HepG2 (cell line): ENCODE results near the gene SLC22A7. TPM values are rescaled to one million over a fixed set of nuclear protein-coding genes. Genes with fewer than 3 reads are reported as not detected.

ENCODE experiments used
- ADNP ChIP-seq: sonication (generic); formaldehyde crosslinking; IDR thresholded peaks from 2 replicates; pipeline ENCODE4 v1.4.0; 2020; ENCODE audit warnings: missing genetic modification reagents
- ARID3A ChIP-seq: IDR thresholded peaks from 2 replicates; pipeline ENCODE4 v1.6.1; 2012; ENCODE audit warnings: low read depth, low read length, improper control_type of control experiment
- BHLHE40 ChIP-seq: IDR thresholded peaks from 2 replicates; pipeline ENCODE4 v1.6.1; 2011; ENCODE audit warnings: low read length, improper control_type of control experiment
- CTCF ChIP-seq: sonication (generic); formaldehyde crosslinking; IDR thresholded peaks from 2 replicates; pipeline ENCODE4 v1.5.0; 2020; ENCODE audit warnings: mild to moderate bottlenecking, missing genetic modification reagents, moderate library complexity
- EED ChIP-seq: sonication (generic); formaldehyde crosslinking; IDR thresholded peaks from 2 replicates; pipeline ENCODE4 v1.5.0; 2020; ENCODE audit warnings: mild to moderate bottlenecking, missing genetic modification reagents
- FOXA1 ChIP-seq, 2 experiments: fragments of 450-650 bp in 1 of 2; sonication (generic) in 1 of 2; formaldehyde crosslinking in 1 of 2; IDR thresholded peaks; 2 replicates each; pipeline versions ENCODE4 v1.4.0 to v1.6.1; 2016 to 2020; ENCODE audit warnings: missing genetic modification reagents in 1 of 2
- GFI1 ChIP-seq: sonication (generic); formaldehyde crosslinking; IDR thresholded peaks from 2 replicates; pipeline ENCODE4 v1.5.0; 2020; ENCODE audit warnings: missing genetic modification reagents, mild to moderate bottlenecking, borderline replicate concordance
- GRHL1 ChIP-seq: sonication (generic); formaldehyde crosslinking; conservative IDR thresholded peaks from 2 replicates; pipeline ENCODE4 v1.8.0; 2022; ENCODE audit warnings: missing genetic modification reagents
- HOXA9 ChIP-seq: sonication (generic); formaldehyde crosslinking; IDR thresholded peaks from 2 replicates; pipeline ENCODE4 v1.8.1; 2022; ENCODE audit warnings: missing genetic modification reagents, mild to moderate bottlenecking, moderate library complexity, borderline replicate concordance
- IKZF5 ChIP-seq: IDR thresholded peaks from 2 replicates; pipeline ENCODE4 v1.6.1; 2018; ENCODE audit warnings: missing genetic modification reagents, mild to moderate bottlenecking, missing compliant biosample characterization
- KMT2B ChIP-seq: IDR thresholded peaks from 2 replicates; pipeline ENCODE4 v1.6.1; 2016; ENCODE audit warnings: missing genetic modification reagents, missing compliant biosample characterization
- NCOA2 ChIP-seq: sonication (generic); formaldehyde crosslinking; IDR thresholded peaks from 2 replicates; pipeline ENCODE4 v1.8.0; 2022; ENCODE audit warnings: inconsistent platforms
- NFYB ChIP-seq: sonication (generic); formaldehyde crosslinking; IDR thresholded peaks from 2 replicates; pipeline ENCODE4 v1.4.0; 2020; ENCODE audit warnings: missing genetic modification reagents
- PHF20 ChIP-seq: sonication (generic); formaldehyde crosslinking; IDR thresholded peaks from 2 replicates; pipeline ENCODE4 v1.5.0; 2020; ENCODE audit warnings: mild to moderate bottlenecking, missing genetic modification reagents
- REPIN1 ChIP-seq: sonication (generic); formaldehyde crosslinking; IDR thresholded peaks from 2 replicates; pipeline ENCODE4 v1.8.0; 2022; ENCODE audit warnings: missing genetic modification reagents, low read depth, mild to moderate bottlenecking, borderline replicate concordance
- ZBTB38 ChIP-seq: sonication (generic); formaldehyde crosslinking; IDR thresholded peaks from 2 replicates; pipeline ENCODE4 v1.5.1; 2020; ENCODE audit warnings: mild to moderate bottlenecking, missing genetic modification reagents
- ZBTB42 ChIP-seq: sonication (generic); formaldehyde crosslinking; IDR thresholded peaks from 2 replicates; pipeline ENCODE4 v1.5.0; 2020; ENCODE audit warnings: mild to moderate bottlenecking, missing genetic modification reagents
- ZC3H13 ChIP-seq: sonication (generic); formaldehyde crosslinking; IDR thresholded peaks from 2 replicates; pipeline ENCODE4 v1.8.1; 2023; ENCODE audit warnings: mild to moderate bottlenecking, missing genetic modification reagents, moderate library complexity
- ZNF232 ChIP-seq: sonication (generic); formaldehyde crosslinking; IDR thresholded peaks from 2 replicates; pipeline ENCODE4 v1.4.0; 2020; ENCODE audit warnings: missing genetic modification reagents, borderline replicate concordance
- ZNF333 ChIP-seq: sonication (generic); formaldehyde crosslinking; IDR thresholded peaks from 2 replicates; pipeline ENCODE4 v1.4.0; 2020; ENCODE audit warnings: mild to moderate bottlenecking, missing genetic modification reagents, borderline replicate concordance
- ZNF780A ChIP-seq: sonication (generic); formaldehyde crosslinking; IDR thresholded peaks from 2 replicates; pipeline ENCODE4 v1.8.0; 2022; ENCODE audit warnings: mild to moderate bottlenecking, missing genetic modification reagents, moderate library complexity
- polyA plus RNA-seq, 8 experiments: library from polyadenylated mRNA; depleted of rRNA in 3 of 8; stranded (reverse) in 7 of 8; unstranded in 1 of 8; fragments of >200 nt; fragmentation: Illumina TruSeq in 4 of 8; extraction: Trizol in 4 of 8; gene quantifications; 2 replicates each; pipeline versions ENCODE4 v1.2.1 to v1.2.3, GENCODE V29; 2011 to 2016; ENCODE audit warnings: low read depth in 4 of 8, missing spikeins in 1 of 8, mixed read lengths in 1 of 8; ENCODE audit not compliant: insufficient read depth in 1 of 8
- total RNA-seq, 5 experiments: library from RNA; depleted of rRNA; stranded (reverse); fragments of >200 nt; fragmentation: Illumina TruSeq; extraction: Trizol; gene quantifications; 2 replicates each; pipeline ENCODE4 v1.2.3, GENCODE V29; 2016; ENCODE audit warnings: low read depth in 1 of 5

Gene SLC22A7
- total and polyA plus RNA-seq, 2 of the 13 experiments (the other 11 are each of a cell fraction or from before 2014, with no cell fraction given): 5.3 to 22.6 TPM

- TF ChIP-seq CTCF (CRISPR knock-in tag): 0 out of 2 replicates have a peak, but pooled peaks have one; percentile 1
- TF ChIP-seq NFYB (CRISPR knock-in tag): peak; percentile 43; the same call in 1 of the 2 replicates
- no peak for TF ChIP-seq ZNF780A (CRISPR knock-in tag)
- TF ChIP-seq IKZF5 (CRISPR knock-in tag): peak; percentile 75; the same call in 1 of the 2 replicates
- no peak for TF ChIP-seq FOXA1 (IDR thresholded peaks at IDR 0.05)
- TF ChIP-seq FOXA1 (CRISPR knock-in tag; IDR thresholded peaks at IDR 0.05): peak; percentile 38; the same call in 1 of the 2 replicates
- 0 out of 2 replicates have a peak, but pooled peaks have one; percentile 10 for TF ChIP-seq ZNF333 (CRISPR knock-in tag)
- TF ChIP-seq ADNP (CRISPR knock-in tag): peak; percentile 23; the same call in 1 of the 2 replicates
- TF ChIP-seq BHLHE40: 0 out of 2 replicates have a peak, but pooled peaks have one; percentile 17
- no peak for TF ChIP-seq REPIN1
- no peak for TF ChIP-seq GFI1 (CRISPR knock-in tag)
- TF ChIP-seq GRHL1 (CRISPR knock-in tag): no peak
- TF ChIP-seq PHF20 (CRISPR knock-in tag): peak; percentile 15; the same call in 1 of the 2 replicates
- 0 out of 2 replicates have a peak, but pooled peaks have one; percentile 2 for TF ChIP-seq ZBTB42
- TF ChIP-seq ARID3A: no peak
- TF ChIP-seq EED (CRISPR knock-in tag): peak; percentile 64
- no peak for TF ChIP-seq ZC3H13 (CRISPR knock-in tag)
- 0 out of 2 replicates have a peak, but pooled peaks have one; percentile 10 for TF ChIP-seq NCOA2
- TF ChIP-seq HOXA9 (CRISPR knock-in tag): no peak
- peak; percentile 70 for TF ChIP-seq KMT2B (CRISPR knock-in tag)
- TF ChIP-seq ZNF232 (CRISPR knock-in tag): no peak
- TF ChIP-seq ZBTB38 (CRISPR knock-in tag): peak; percentile 90
Observed at GRCh38 chr6:43308101-43308989, 10.3 kb downstream of the SLC22A7 start, which contains the start of gene CRIP3 (continued).
